ENCODE measurements around the gene NDUFV1.
A peak's percentile ranks its signal among the peaks of the same experiment; 100 is the strongest.

The NDUFV1 gene

DNA sequence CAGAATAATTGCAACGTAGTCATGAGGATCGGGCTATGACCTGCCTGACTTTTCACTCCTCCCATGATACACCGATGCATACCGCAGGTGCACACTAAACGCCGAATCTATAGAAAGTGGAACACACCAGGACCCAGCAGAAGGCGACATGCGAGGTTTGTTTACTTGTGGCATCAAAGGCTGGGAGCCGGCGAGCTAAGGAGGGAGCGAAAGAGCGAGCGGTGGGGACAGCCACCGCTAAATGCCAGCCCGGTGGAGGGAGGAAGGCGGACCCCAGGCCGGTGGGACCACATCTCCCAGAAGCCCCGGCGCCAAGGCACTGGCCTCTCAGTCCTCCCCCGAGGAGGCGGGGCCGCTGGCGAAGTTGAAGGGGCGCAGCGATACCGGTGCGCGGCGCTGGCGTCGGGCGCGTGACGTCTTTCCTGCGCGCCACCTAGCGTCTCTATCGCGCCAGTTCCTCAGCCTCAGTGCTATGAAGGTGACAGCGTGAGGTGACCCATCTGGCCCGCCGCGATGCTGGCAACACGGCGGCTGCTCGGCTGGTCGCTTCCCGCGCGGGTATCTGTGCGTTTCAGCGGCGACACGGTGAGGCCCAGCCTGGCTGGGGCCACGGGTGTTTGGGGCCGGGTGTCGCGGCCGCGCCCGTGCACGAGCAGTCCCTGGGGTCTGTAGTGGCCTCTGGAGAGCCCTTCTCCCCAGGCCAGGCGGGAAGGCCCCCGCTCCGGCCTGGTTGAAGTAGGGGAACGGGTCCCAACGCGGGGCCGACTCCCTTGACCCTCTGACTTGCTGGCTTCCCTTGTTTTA is at the start of gene NDUFV1:
Gene NDUFV1, plus strand, starts transcription at position 445 of the 804 bp plus-strand sequence. Its CDS starts 69 bp downstream, at position 514.
- peak; percentile 76 for DNase-seq (ENCODE audit: low read depth in 2 of 2)

DNA sequence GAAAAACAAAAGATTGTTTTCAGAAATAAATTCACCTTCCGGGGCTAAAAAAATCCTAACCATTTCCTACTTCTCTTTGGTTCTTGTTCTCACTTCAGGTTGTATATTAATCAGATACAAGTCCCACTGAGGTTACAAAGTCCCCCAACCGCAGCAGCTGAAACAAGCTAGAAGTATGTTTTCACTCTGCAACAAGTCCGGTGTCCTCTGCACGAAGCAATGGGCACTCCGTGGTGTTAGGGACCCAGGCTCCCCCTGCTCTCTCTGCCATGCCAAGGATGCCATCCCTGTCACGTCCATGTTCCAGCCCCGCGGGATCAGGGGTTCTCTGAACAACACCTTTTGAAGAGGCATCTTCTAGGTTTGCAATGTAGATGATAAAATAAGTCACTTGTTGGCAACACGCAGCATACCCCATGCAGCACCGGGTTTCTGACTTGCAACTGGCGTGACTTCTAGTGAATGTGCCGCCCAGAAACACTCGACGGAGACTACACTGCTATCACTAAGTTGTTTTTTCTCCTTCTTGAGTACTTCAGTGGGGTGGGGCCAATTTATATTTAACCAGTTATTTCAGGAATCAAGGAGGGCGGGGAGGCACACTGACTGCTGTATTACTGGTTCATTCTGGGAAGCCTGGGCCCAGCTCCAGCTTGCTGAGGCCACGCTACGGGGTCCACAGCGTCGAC is 48.5 kb upstream of the NDUFV1 start:
- DNase-seq (ENCODE audit: low read depth in 2 of 2): no peak

DNA sequence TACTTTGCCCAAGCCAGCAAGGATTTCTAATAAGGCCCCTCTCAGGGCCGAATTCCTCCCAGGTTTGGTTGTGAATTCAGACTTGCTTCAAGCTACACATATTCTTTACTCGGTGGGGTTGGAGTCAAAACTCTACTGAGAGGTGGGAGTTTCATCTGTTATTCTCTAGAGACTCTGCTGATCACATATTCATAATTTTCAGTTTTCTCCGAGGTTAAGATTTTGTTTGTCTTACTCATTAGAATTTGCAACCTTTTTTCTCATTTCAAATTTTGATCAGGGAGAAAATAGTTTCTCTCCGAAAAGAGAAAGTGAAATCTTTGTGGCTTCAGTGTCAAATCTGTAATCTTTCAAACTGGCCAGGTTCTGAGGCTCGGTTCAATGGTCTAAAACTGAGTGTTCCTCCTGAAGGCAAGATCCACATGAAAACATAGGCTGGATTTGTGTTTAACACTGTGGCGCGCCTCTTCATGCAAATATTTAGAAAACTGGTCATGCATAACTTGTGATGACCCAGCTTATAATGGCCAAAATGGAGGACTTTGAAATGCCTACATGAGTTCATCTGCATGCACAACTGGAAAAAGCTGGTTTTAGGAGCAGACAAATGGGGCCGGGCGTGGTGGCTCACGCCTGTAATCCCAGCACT is 44.6 kb upstream of the NDUFV1 start:
- no peak for DNase-seq (ENCODE audit: low read depth in 2 of 2)

GRCh38 chr11:67562963-67563704 is 43.6 kb upstream of the NDUFV1 start:
- peak in 1 of 2 experiments; percentile 12 for DNase-seq (ENCODE audit: low read depth in 2 of 2)

DNA sequence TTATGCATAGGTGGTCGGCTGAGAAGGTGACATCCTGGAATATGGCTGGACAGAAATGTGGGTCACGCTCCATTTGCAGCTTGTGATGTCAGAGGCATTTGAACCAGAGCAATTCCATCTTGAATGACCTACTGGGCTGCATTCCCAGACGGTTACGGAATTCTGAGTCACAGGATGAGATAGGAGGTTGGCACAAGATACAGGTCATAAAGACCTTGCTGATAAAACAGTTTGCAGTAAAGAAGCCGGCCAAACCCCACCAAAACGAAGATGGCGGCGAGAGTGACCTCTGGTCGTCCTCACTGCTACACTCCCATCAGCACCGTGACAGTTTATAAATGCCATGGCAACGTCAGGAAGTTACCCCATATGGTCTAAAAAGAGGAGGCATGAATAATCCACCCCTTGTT is 43.0 kb upstream of the NDUFV1 start:
- peak; percentile 59 to 65 for DNase-seq (ENCODE audit: low read depth in 2 of 2)

DNA sequence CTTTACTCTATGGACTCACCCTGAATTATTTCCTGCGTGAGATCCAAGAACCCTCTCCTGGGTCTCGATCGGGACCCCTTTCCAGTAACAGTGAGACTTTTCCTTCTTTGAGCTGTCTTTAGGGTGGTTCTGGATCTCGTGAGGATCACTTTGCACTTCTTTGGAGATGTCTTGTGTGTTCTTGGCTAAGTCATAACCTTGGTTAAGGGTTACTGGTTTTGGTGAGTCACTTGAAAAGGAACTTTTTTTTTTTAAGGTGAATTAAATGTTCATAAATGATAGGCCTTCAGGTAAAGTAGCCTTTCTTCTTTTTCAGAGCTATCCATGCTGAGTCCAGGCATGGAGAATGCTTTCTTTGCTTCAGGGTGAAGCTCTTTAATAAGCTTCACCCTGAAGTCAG is 42.5 kb upstream of the NDUFV1 start:
- DNase-seq (ENCODE audit: low read depth in 2 of 2): no peak

DNA sequence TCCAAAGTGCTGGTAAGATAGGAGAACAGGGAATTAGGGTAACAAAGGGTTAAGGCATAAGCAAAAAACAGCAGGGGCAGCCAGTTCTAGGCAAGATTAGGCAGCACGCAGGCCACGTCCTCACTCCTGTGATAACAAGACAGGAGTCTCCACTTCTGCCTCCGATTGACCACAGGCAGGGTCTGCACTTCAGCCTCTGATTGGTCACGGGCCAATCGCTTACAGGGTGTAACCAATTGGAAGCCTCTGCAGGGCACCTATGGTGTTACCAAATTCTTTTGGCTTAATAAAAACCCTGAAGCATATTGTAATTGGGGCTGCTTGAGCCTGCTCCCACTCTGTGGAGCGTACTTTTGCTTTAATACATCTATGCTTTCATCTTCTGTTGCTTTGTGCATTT is 35.3 kb upstream of the NDUFV1 start:
- no peak for DNase-seq (ENCODE audit: low read depth in 2 of 2)

DNA sequence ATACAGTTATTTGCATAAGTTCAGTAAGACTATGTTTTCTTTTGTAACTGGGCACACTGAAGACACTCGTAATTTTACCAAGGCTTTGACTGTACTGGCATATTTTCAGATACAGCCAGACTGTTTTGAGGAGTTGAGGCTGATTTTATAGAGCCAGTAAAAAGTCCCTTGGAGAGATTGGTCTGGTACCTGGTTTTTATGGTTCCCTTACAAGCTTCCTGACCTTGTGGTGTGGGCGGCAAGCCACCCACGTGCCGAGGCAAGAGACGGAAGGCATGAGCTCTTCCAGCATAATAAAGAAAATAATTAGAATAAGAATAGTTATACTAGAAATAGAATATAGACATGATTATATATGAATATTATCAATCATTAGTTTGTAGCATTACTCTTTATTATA is 34.4 kb upstream of the NDUFV1 start:
- no peak for DNase-seq (ENCODE audit: low read depth in 2 of 2)

- DNase-seq (ENCODE audit: low read depth in 2 of 2): peak in 1 of 2 experiments; percentile 9
Observed at GRCh38 chr11:67572747-67573419, 33.9 kb upstream of the NDUFV1 start.

DNA sequence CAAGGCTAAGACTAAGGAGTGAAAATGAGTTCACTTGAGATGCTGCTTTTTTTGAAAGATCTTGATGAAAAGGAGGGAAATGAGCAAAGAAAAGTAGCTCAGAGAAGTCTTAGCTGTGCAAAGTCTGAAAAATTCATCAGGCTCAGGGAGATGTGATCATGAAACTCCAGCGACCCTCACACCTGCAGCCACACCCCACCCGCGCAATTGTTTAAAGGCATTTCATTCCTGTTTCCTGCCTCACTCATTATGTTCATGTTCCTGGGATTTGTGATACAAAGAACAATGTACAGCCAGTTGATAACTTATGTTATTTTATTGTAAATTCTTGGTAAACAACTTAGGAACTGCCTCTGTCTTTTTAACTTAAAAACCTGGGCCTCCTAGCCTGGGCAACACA is 31.8 kb upstream of the NDUFV1 start:
- DNase-seq (ENCODE audit: low read depth in 2 of 2): no peak

DNA sequence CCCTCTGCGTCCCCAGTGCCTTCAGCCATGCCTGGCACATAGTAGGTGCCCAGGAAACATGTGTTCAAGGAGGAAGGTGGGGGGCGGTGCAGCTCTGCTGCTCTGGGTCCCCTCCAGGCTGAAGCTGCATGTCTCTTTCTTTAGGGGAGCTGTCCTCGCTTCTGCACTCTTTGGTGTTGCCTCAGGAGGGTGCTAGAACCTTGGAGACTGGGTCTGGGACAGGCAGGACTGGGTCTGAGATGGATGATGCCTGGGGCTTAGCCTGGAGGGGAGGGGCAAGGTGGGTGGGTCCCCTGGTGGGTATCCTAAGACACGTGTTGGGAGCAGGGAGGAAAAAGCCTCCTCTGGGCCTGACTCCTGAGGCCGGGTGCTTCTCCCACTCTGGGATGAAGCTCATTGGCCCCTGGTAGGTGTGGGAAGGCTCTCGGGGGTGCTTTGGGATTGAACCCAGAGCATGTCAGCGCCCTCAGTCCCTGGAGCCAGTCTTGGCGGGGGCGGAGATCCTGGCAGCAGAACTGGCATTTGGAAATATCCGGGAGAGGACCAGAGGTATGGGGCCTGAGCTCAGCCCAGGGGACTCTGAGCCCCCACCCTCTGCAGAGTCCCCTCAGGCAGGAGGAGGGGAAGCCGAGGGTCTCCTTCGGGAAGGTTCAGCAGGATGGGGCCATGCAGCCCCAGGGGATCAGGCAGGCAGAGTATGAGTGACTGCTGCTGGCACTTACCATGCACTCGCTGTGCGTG is 29.8 kb upstream of the NDUFV1 start:
- no peak for DNase-seq (ENCODE audit: low read depth in 2 of 2)

- no peak for DNase-seq (ENCODE audit: low read depth in 2 of 2)
Observed at GRCh38 chr11:67577951-67578350, 28.8 kb upstream of the NDUFV1 start.

DNA sequence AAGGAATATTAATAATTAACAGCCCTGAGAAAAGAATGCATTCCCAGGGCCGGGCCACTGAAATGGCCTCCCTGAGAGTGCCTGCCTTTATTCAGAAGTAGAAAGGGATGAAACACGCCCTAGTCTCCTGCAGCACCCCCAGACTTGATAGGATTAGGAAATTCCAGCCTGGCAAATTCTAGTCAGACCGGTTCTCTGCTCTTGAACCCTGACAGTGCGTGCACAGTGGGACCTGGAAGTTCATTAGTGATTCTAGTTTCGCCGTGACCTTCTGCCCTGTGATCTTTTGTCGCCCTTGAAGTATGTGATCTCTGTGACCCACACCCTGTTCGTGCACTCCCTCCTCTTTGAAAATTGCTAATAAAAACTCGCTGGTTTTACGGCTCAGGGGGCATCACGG is 25.3 kb upstream of the NDUFV1 start:
- DNase-seq (ENCODE audit: low read depth in 2 of 2): no peak

GRCh38 chr11:67582011-67582410 is 24.7 kb upstream of the NDUFV1 start:
- no peak for DNase-seq (ENCODE audit: low read depth in 2 of 2)

DNA sequence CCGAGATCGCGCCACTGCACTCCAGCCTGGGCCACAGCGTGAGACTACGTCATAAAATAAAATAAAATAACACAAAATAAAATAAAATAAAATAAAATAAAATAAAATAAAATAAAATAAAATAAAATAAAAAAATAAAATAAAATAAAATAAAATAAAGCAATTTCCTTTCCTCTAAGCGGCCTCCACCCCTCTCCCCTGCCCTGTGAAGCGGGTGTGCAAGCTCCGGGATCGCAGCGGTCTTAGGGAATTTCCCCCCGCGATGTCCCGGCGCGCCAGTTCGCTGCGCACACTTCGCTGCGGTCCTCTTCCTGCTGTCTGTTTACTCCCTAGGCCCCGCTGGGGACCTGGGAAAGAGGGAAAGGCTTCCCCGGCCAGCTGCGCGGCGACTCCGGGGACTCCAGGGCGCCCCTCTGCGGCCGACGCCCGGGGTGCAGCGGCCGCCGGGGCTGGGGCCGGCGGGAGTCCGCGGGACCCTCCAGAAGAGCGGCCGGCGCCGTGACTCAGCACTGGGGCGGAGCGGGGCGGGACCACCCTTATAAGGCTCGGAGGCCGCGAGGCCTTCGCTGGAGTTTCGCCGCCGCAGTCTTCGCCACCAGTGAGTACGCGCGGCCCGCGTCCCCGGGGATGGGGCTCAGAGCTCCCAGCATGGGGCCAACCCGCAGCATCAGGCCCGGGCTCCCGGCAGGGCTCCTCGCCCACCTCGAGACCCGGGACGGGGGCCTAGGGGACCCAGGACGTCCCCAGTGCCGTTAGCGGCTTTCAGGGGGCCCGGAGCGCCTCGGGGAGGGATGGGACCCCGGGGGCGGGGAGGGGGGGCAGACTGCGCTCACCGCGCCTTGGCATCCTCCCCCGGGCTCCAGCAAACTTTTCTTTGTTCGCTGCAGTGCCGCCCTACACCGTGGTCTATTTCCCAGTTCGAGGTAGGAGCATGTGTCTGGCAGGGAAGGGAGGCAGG is 23.2 kb upstream of the NDUFV1 start, which contains the start of gene GSTP1:
Gene GSTP1, plus strand, starts transcription at position 566 of the 958 bp plus-strand sequence. Its CDS starts 32 bp downstream, at position 598.
- peak; percentile 74 to 80 for DNase-seq (ENCODE audit: low read depth in 2 of 2)

GRCh38 chr11:67584205-67584880 is 22.4 kb upstream of the NDUFV1 start:
- DNase-seq (ENCODE audit: low read depth in 2 of 2): peak in 1 of 2 experiments; percentile 6

- DNase-seq (ENCODE audit: low read depth in 2 of 2): no peak
Observed at GRCh38 chr11:67584881-67585873, 21.6 kb upstream of the NDUFV1 start.

Data from fibroblast of skin of left biceps (primary cell).